Measurements from ENCODE around the gene VIPR2. TPM values are rescaled to one million over a fixed set of nuclear protein-coding genes. Genes with fewer than 3 reads are reported as not detected.
A peak's percentile ranks its signal among the peaks of the same experiment; 100 is the strongest.
"Not testable (repeated sequence)": the region's sequence is repeated elsewhere in the genome, so short reads cannot be mapped to it uniquely, and the experiment has no call there.

Gene VIPR2
- total and polyA plus RNA-seq, 5 experiments from 2014 or later: 0.17 to 0.62 (median 0.24) TPM; not detected in 1

- H3K4me3 Mint-ChIP-seq: no peak overlapping the region
- peaks cover 0 to 11% (median under 1%) of the 10 kb centered on the region in 5 donors for H3K27me3 Mint-ChIP-seq
- H3K9me3 Mint-ChIP-seq: no peaks in the 10 kb centered on the region
- no peaks in the 10 kb centered on the region for H3K36me3 Mint-ChIP-seq
- POLR2A ChIA-PET: no interaction called here
- ATAC-seq: no peak
- DNase-seq: no peak
- H3K27ac Mint-ChIP-seq: no peak overlapping the region
- H3K4me1 Mint-ChIP-seq: peaks cover 0 to 3% (median 0%) of the 10 kb centered on the region in 4 donors
These were observed 41.8 kb downstream of the VIPR2 start for GRCh38 chr7:159102681-159103381.

GRCh38 chr7:159101661-159102091 is 43.0 kb downstream of the VIPR2 start:
- H3K4me1 Mint-ChIP-seq, DNase-seq, H3K4me3 Mint-ChIP-seq, POLR2A ChIA-PET, H3K27ac Mint-ChIP-seq, H3K9me3 Mint-ChIP-seq, H3K36me3 Mint-ChIP-seq, ATAC-seq: not testable (repeated sequence)
- peaks cover 0 to 10% (median 0%) of the 10 kb centered on the region in 5 donors for H3K27me3 Mint-ChIP-seq

- H3K9me3 Mint-ChIP-seq, DNase-seq, H3K4me1 Mint-ChIP-seq, H3K4me3 Mint-ChIP-seq, H3K36me3 Mint-ChIP-seq, POLR2A ChIA-PET, H3K27me3 Mint-ChIP-seq, ATAC-seq: not testable (repeated sequence)
- H3K27ac Mint-ChIP-seq: peak overlapping the region in 1 of 10 donors; percentile 71
These were observed 43.6 kb downstream of the VIPR2 start for GRCh38 chr7:159101083-159101395.

- H3K4me3 Mint-ChIP-seq, H3K27ac Mint-ChIP-seq, H3K9me3 Mint-ChIP-seq, H3K27me3 Mint-ChIP-seq, ATAC-seq, H3K36me3 Mint-ChIP-seq, H3K4me1 Mint-ChIP-seq, DNase-seq, POLR2A ChIA-PET: not testable (repeated sequence)
These were observed 44.2 kb downstream of the VIPR2 start for GRCh38 chr7:159100281-159101082.

GRCh38 chr7:159099711-159100231 is 44.9 kb downstream of the VIPR2 start:
- no peaks in the 10 kb centered on the region for H3K4me1 Mint-ChIP-seq
- POLR2A ChIA-PET: no interaction called here
- no peak overlapping the region for H3K4me3 Mint-ChIP-seq
- no peaks in the 10 kb centered on the region for H3K27me3 Mint-ChIP-seq
- no peaks in the 10 kb centered on the region for H3K36me3 Mint-ChIP-seq
- ATAC-seq: no peak
- H3K27ac Mint-ChIP-seq: no peak overlapping the region
- DNase-seq: no peak
- no peaks in the 10 kb centered on the region for H3K9me3 Mint-ChIP-seq

GRCh38 chr7:159098811-159099655 is 45.6 kb downstream of the VIPR2 start:
- no peak for DNase-seq

GRCh38 chr7:159098424-159098786 is 46.3 kb downstream of the VIPR2 start:
- DNase-seq (no peak), ATAC-seq (no peak)
- H3K27me3 Mint-ChIP-seq: no peaks in the 10 kb centered on the region
- H3K27ac Mint-ChIP-seq: no peak overlapping the region
- H3K4me1 Mint-ChIP-seq: no peaks in the 10 kb centered on the region
- H3K9me3 Mint-ChIP-seq: no peaks in the 10 kb centered on the region
- no peaks in the 10 kb centered on the region for H3K36me3 Mint-ChIP-seq
- POLR2A ChIA-PET: no interaction called here
- H3K4me3 Mint-ChIP-seq: no peak overlapping the region

More at GRCh38 chr7:159098811-159099655, 45.6 kb downstream of the VIPR2 start:
- Mint-ChIP-seq H3K9me3 (no peaks in the 10 kb centered on the region), H3K4me1 (no peaks in the 10 kb centered on the region), H3K4me3 (no peak overlapping the region), H3K27ac (no peak overlapping the region), H3K36me3 (no peaks in the 10 kb centered on the region), H3K27me3 (no peaks in the 10 kb centered on the region)
- POLR2A ChIA-PET: no interaction called here
- ATAC-seq: no peak

- no peak for DNase-seq
- H3K4me3 Mint-ChIP-seq: no peak overlapping the region
These were observed 46.8 kb downstream of the VIPR2 start for GRCh38 chr7:159097661-159098423.

GRCh38 chr7:159096736-159097581 is 47.7 kb downstream of the VIPR2 start:
- Mint-ChIP-seq H3K27me3 (no peaks in the 10 kb centered on the region), H3K9me3 (no peaks in the 10 kb centered on the region)
- DNase-seq: no peak

More at GRCh38 chr7:159097661-159098423, 46.8 kb downstream of the VIPR2 start:
- Mint-ChIP-seq H3K27me3 (no peaks in the 10 kb centered on the region), H3K9me3 (no peaks in the 10 kb centered on the region), H3K4me1 (no peaks in the 10 kb centered on the region), H3K36me3 (no peaks in the 10 kb centered on the region), H3K27ac (no peak overlapping the region)
- POLR2A ChIA-PET: no interaction called here
- ATAC-seq: no peak

GRCh38 chr7:159095979-159096411 is 48.7 kb downstream of the VIPR2 start:
- no peak for DNase-seq
- H3K27ac Mint-ChIP-seq: no peak overlapping the region
- no peaks in the 10 kb centered on the region for H3K27me3 Mint-ChIP-seq
- no peak overlapping the region for H3K4me3 Mint-ChIP-seq
- POLR2A ChIA-PET: no interaction called here
- no peak for ATAC-seq
- H3K9me3 Mint-ChIP-seq: no peaks in the 10 kb centered on the region
- no peaks in the 10 kb centered on the region for H3K4me1 Mint-ChIP-seq
- no peaks in the 10 kb centered on the region for H3K36me3 Mint-ChIP-seq

More at GRCh38 chr7:159096736-159097581, 47.7 kb downstream of the VIPR2 start:
- POLR2A ChIA-PET: no interaction called here
- Mint-ChIP-seq H3K27ac (peak overlapping the region in 1 of 10 donors; percentile 77), H3K36me3 (no peaks in the 10 kb centered on the region), H3K4me3 (no peak overlapping the region), H3K4me1 (no peaks in the 10 kb centered on the region)
- ATAC-seq: no peak

GRCh38 chr7:159094919-159095915 is 49.5 kb downstream of the VIPR2 start:
- ATAC-seq: no peak
- Mint-ChIP-seq H3K27ac (peak overlapping the region in 3 of 10 donors; percentile 18 to 83 (median 21)), H3K27me3 (no peaks in the 10 kb centered on the region), H3K4me1 (no peaks in the 10 kb centered on the region), H3K4me3 (no peak overlapping the region), H3K9me3 (no peaks in the 10 kb centered on the region), H3K36me3 (no peaks in the 10 kb centered on the region)
- POLR2A ChIA-PET: no interaction called here
- no peak for DNase-seq

All from naive thymus-derived CD8-positive, alpha-beta T cell (primary cell).